SU-DHL-6 (cell line): Measurements from ENCODE around the gene DNM1L.

ENCODE experiments used
- EZH2phosphoT487 ChIP-seq: fragments of 200-600 bp; sonication (generic), shearing (Covaris generic); conservative IDR thresholded peaks from 2 replicates; pipeline ENCODE4 v1.6.1; 2018; ENCODE audit warnings: mild to moderate bottlenecking, antibody characterized with exemption, low read length, moderate library complexity, mixed read lengths
- TF ChIP-seq, protein P1 (sequence below): fragments of 200-600 bp; sonication (generic); IDR thresholded peaks from one replicate; pipeline ENCODE4 v1.5.1; 2017; ENCODE audit warnings: antibody characterized with exemption, mild to moderate bottlenecking, low read length, moderate library complexity; ENCODE audit not compliant: insufficient read depth, poor library complexity, severe bottlenecking

DNA sequence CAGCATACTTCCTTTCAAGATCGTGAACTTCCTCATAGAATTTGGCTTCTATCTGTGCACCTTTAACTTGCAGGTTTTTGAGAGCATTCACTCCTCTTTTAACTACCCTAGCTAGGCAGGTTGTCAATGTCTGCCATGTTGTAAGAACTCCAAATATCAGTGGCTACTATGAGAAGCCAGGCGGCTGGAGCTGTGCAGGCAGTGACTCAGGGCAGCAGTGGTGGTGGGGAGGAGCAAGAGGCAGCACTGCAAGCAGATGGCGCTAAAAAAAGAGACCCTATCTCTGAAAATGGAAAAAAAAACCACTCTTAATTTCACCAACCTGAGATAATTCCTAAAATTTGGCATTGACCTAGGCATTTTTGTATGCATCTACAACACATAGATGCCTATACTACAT is 48.1 kb downstream of the DNM1L start:
- TF ChIP-seq, protein P1, sequence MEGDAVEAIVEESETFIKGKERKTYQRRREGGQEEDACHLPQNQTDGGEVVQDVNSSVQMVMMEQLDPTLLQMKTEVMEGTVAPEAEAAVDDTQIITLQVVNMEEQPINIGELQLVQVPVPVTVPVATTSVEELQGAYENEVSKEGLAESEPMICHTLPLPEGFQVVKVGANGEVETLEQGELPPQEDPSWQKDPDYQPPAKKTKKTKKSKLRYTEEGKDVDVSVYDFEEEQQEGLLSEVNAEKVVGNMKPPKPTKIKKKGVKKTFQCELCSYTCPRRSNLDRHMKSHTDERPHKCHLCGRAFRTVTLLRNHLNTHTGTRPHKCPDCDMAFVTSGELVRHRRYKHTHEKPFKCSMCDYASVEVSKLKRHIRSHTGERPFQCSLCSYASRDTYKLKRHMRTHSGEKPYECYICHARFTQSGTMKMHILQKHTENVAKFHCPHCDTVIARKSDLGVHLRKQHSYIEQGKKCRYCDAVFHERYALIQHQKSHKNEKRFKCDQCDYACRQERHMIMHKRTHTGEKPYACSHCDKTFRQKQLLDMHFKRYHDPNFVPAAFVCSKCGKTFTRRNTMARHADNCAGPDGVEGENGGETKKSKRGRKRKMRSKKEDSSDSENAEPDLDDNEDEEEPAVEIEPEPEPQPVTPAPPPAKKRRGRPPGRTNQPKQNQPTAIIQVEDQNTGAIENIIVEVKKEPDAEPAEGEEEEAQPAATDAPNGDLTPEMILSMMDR: no peak
- TF ChIP-seq EZH2phosphoT487: no peak
